GM12878 (cell line): ENCODE results near the gene PRRX2. TPM values are rescaled to one million over a fixed set of nuclear protein-coding genes. Genes with fewer than 3 reads are reported as not detected.

ENCODE experiments used
- ATAC-seq: fragments of 200-7000 bp; cut with Tn5 transposase; 3 replicates; pipeline ENCODE4 v1.9.1; 2020; ENCODE audit warnings: mild to moderate bottlenecking, moderate library complexity
- BruUV-seq: library from RNA; stranded (reverse); fragments of 400-500 nt; replicated peaks from 2 replicates; lab custom pipeline; 2021; lab: Mats Ljungman, UMichigan
- CTCF ChIA-PET: fragments of 300-600 bp; sonication (Branson Sonifier 250); formaldehyde crosslinking; extraction: SDS; loops from one replicate; lab custom pipeline; 2021; ENCODE audit warnings: inconsistent platforms; lab: Yijun Ruan, JAX
- POLR2A ChIA-PET: fragments of 350-600 bp; formaldehyde crosslinking; extraction: SDS; loops from one replicate; lab custom pipeline; 2021; ENCODE audit warnings: inconsistent platforms; lab: Charles Lee
- RAD21 ChIA-PET: fragments of 300-600 bp; sonication (Branson Sonifier 250); formaldehyde crosslinking; loops from one replicate; lab custom pipeline; 2023; ENCODE audit warnings: antibody characterized with exemption; ENCODE audit not compliant: unreplicated experiment; lab: Charles Lee
- SMC1A ChIA-PET: fragments of 300-600 bp; sonication (Branson Sonifier 250); formaldehyde crosslinking; loops from one replicate; lab custom pipeline; 2023; ENCODE audit not compliant: unreplicated experiment, uncharacterized antibody; lab: Charles Lee
- DNase-seq: peaks from one replicate; pipeline ENCODE4 v3.0.0-alpha.2; 2011; ENCODE audit warnings: low read depth, low spot score
- FAIRE-seq: peaks from 3 replicates; lab custom pipeline; 2011; peaks lifted over from hg19 to GRCh38; lab: Jason Lieb, UNC
- H2AFZ ChIP-seq: 2 replicates; pipeline ENCODE4 v1.6.0; 2011; ENCODE audit warnings: low read depth, low read length, control low read depth; ENCODE audit not compliant: control insufficient read depth
- H3K27ac ChIP-seq: 2 replicates; pipeline ENCODE4 v1.5.1; 2011; ENCODE audit warnings: control low read depth; ENCODE audit not compliant: control insufficient read depth, insufficient read depth
- H3K27me3 ChIP-seq, 2 experiments: replicated peaks in 1 of 2; 2 replicates each; pipeline versions ENCODE4 v1.6.0 to v1.6.1; 2011; ENCODE audit warnings: low read length in 1 of 2; ENCODE audit not compliant: control insufficient read depth in 2 of 2, insufficient read depth in 2 of 2
- H3K36me3 ChIP-seq, 2 experiments: 2 replicates each; pipeline ENCODE4 v1.5.1; 2011; ENCODE audit warnings: low read length in 1 of 2; ENCODE audit not compliant: control insufficient read depth in 2 of 2, insufficient read depth in 2 of 2
- H3K4me1 ChIP-seq: 2 replicates; pipeline ENCODE4 v1.6.1; 2011; ENCODE audit warnings: mild to moderate bottlenecking, low read length, moderate library complexity, mixed read lengths; ENCODE audit not compliant: control insufficient read depth, insufficient read depth
- H3K4me2 ChIP-seq: 2 replicates; pipeline ENCODE4 v1.6.0; 2011; ENCODE audit warnings: control low read depth; ENCODE audit not compliant: control insufficient read depth, insufficient read depth
- H3K4me3 ChIP-seq: fragments of 200-600 bp; sonication (generic); 2 replicates; pipeline ENCODE4 v1.5.1; 2016
- H3K79me2 ChIP-seq: 2 replicates; pipeline ENCODE4 v1.6.0; 2011; ENCODE audit warnings: low read length; ENCODE audit not compliant: control insufficient read depth, insufficient read depth
- H3K9ac ChIP-seq: 2 replicates; pipeline ENCODE4 v1.8.0; 2011; ENCODE audit warnings: low read length, control low read depth, mixed read lengths; ENCODE audit not compliant: control insufficient read depth, insufficient read depth
- H3K9me3 ChIP-seq: replicated peaks from 3 replicates; pipeline ENCODE4 v1.5.1; 2011; ENCODE audit warnings: mild to moderate bottlenecking, low read length; ENCODE audit not compliant: control insufficient read depth, insufficient read depth
- H4K20me1 ChIP-seq: 2 replicates; pipeline ENCODE4 v1.6.0; 2011; ENCODE audit not compliant: control insufficient read depth, insufficient read depth
- FOS ChIP-seq: IDR thresholded peaks from 3 replicates; pipeline ENCODE4 v1.6.1; 2011; ENCODE audit warnings: borderline replicate concordance; ENCODE audit not compliant: insufficient read length; ENCODE audit errors: extremely low read depth
- MYC ChIP-seq: IDR thresholded peaks from 2 replicates; pipeline ENCODE4 v1.6.1; 2011; ENCODE audit warnings: mild to moderate bottlenecking, low read length, moderate library complexity, inconsistent platforms; ENCODE audit not compliant: insufficient read depth, insufficient replicate concordance, insufficient read length, severe bottlenecking
- WGBS: methylation state at CpG from one replicate; pipeline ENCODE4 v1.1.6; 2016; ENCODE audit warnings: low lambda C conversion rate; ENCODE audit not compliant: insufficient replicate concordance, insufficient coverage; ENCODE audit errors: missing lambda C conversion rate; 5-methylcytosine and 5-hydroxymethylcytosine counted together
- in situ Hi-C: fragments of 300-500 bp; cut with MboI; formaldehyde crosslinking; loops from 9 replicates; pipeline ENCODE4 v1.14.3; 2018; ENCODE audit warnings: mixed read lengths
- intact Hi-C: fragments of 100-400 bp; cut with micrococcal nuclease; formaldehyde crosslinking; loops from one replicate; pipeline ENCODE4 v1.14.2; 2022; ENCODE audit not compliant: unreplicated experiment
- polyA plus RNA-seq, 11 experiments: library from polyadenylated mRNA; depleted of rRNA in 4 of 11; unstranded in 6 of 11; stranded (reverse) in 5 of 11; fragments of >200 nt; fragmentation: Nextera tagmentation in 4 of 11; fragmentation: Illumina TruSeq in 1 of 11; extraction: Ambion mirVana in 4 of 11; extraction: Trizol in 1 of 11; gene quantifications; 1 replicate in 1 of 11; 2 replicates in 10 of 11; pipeline versions ENCODE4 v1.2.1 to v1.2.3, GENCODE V29; 2011 to 2016; ENCODE audit warnings: inconsistent platforms in 2 of 11, missing spikeins in 2 of 11, low read depth in 1 of 11
- total RNA-seq, 4 experiments: library from RNA; depleted of rRNA in 3 of 4; stranded (reverse); fragments of >200 nt in 3 of 4; fragmentation: Illumina TruSeq in 1 of 4; extraction: Trizol in 1 of 4; gene quantifications; 2 replicates each; pipeline versions ENCODE4 v1.2.1 to v1.2.3, GENCODE V29; 2013 to 2021
- TF ChIP-seq, protein P1 (sequence below): fragments of 450-650 bp; IDR thresholded peaks from 2 replicates; pipeline ENCODE4 v1.6.1; 2018; ENCODE audit warnings: mild to moderate bottlenecking, low read depth, moderate library complexity; ENCODE audit not compliant: partially characterized antibody
- TF ChIP-seq, protein P2 (sequence below): IDR thresholded peaks from 2 replicates; pipeline ENCODE4 v1.6.1; 2012; ENCODE audit warnings: improper control_type of control experiment, low read depth, low read length; ENCODE audit not compliant: insufficient replicate concordance

The PRRX2 gene
- total and polyA plus RNA-seq, 10 of the 15 experiments (the other 5 are each of a cell fraction or from before 2014, with no cell fraction given): not detected

DNA sequence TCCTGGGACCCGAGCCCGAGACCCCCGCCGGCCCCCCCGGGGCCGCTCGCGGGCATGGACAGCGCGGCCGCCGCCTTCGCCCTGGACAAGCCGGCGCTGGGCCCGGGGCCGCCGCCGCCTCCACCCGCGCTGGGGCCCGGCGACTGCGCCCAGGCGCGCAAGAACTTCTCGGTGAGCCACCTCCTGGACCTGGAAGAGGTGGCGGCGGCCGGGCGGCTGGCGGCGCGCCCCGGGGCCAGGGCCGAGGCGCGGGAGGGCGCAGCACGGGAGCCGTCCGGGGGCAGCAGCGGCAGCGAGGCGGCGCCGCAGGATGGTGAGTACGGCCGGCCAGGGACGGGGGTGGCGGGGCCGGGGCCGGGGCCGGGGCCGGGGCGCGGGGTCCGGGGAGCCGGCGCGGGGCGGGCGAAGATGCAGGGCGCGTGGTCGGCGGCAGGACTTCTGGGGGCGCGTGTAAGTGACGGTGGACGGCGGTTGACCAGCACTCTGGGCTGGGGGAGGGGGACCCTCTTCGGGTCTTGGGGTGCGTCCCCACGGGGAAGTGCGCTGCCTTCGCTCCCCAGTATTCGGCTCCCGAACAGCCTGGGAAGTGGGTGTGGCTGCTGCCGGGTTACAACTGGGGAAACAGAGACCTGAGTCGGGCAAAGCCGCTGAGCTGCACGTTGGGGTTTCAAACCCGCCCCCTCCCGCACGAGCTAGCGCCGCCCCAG lies 520 bp downstream of the PRRX2 start:
- WGBS: 43% methylated on average over 43 of the region's 88 CpGs
- POLR2A ChIA-PET: no interaction called here
- DNase-seq: no peak
- Histone ChIP-seq H4K20me1 (no peaks in the 10 kb centered on the region), H3K4me2 (no peak overlapping the region), H3K4me1 (no peaks in the 10 kb centered on the region), H3K27me3 (no peaks in the 10 kb centered on the region; a peak in 2 of 4 replicates), H3K9me3 (no peaks in the 10 kb centered on the region), H3K4me3 (no peak overlapping the region)
- RAD21 ChIA-PET: no interaction called here
- in situ Hi-C loops: no loop called here
- TF ChIP-seq, protein P1, sequence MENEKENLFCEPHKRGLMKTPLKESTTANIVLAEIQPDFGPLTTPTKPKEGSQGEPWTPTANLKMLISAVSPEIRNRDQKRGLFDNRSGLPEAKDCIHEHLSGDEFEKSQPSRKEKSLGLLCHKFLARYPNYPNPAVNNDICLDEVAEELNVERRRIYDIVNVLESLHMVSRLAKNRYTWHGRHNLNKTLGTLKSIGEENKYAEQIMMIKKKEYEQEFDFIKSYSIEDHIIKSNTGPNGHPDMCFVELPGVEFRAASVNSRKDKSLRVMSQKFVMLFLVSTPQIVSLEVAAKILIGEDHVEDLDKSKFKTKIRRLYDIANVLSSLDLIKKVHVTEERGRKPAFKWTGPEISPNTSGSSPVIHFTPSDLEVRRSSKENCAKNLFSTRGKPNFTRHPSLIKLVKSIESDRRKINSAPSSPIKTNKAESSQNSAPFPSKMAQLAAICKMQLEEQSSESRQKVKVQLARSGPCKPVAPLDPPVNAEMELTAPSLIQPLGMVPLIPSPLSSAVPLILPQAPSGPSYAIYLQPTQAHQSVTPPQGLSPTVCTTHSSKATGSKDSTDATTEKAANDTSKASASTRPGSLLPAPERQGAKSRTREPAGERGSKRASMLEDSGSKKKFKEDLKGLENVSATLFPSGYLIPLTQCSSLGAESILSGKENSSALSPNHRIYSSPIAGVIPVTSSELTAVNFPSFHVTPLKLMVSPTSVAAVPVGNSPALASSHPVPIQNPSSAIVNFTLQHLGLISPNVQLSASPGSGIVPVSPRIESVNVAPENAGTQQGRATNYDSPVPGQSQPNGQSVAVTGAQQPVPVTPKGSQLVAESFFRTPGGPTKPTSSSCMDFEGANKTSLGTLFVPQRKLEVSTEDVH: no peak
- TF ChIP-seq MYC (no peak), FOS (no peak)
- TF ChIP-seq, protein P2, sequence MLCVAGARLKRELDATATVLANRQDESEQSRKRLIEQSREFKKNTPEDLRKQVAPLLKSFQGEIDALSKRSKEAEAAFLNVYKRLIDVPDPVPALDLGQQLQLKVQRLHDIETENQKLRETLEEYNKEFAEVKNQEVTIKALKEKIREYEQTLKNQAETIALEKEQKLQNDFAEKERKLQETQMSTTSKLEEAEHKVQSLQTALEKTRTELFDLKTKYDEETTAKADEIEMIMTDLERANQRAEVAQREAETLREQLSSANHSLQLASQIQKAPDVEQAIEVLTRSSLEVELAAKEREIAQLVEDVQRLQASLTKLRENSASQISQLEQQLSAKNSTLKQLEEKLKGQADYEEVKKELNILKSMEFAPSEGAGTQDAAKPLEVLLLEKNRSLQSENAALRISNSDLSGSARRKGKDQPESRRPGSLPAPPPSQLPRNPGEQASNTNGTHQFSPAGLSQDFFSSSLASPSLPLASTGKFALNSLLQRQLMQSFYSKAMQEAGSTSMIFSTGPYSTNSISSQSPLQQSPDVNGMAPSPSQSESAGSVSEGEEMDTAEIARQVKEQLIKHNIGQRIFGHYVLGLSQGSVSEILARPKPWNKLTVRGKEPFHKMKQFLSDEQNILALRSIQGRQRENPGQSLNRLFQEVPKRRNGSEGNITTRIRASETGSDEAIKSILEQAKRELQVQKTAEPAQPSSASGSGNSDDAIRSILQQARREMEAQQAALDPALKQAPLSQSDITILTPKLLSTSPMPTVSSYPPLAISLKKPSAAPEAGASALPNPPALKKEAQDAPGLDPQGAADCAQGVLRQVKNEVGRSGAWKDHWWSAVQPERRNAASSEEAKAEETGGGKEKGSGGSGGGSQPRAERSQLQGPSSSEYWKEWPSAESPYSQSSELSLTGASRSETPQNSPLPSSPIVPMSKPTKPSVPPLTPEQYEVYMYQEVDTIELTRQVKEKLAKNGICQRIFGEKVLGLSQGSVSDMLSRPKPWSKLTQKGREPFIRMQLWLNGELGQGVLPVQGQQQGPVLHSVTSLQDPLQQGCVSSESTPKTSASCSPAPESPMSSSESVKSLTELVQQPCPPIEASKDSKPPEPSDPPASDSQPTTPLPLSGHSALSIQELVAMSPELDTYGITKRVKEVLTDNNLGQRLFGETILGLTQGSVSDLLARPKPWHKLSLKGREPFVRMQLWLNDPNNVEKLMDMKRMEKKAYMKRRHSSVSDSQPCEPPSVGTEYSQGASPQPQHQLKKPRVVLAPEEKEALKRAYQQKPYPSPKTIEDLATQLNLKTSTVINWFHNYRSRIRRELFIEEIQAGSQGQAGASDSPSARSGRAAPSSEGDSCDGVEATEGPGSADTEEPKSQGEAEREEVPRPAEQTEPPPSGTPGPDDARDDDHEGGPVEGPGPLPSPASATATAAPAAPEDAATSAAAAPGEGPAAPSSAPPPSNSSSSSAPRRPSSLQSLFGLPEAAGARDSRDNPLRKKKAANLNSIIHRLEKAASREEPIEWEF: no peak
- TF ChIP-seq, all 136 proteins: peak for 0
- no TSS peak for BruUV-seq
- Histone ChIP-seq H3K27ac (no peak overlapping the region), H3K79me2 (no peaks in the 10 kb centered on the region), H3K36me3 (no peaks in the 10 kb centered on the region), H2AFZ (no peak overlapping the region), H3K9ac (no peak overlapping the region)
- ChIA-PET SMC1A (no interaction called here), CTCF (no interaction called here)
- ATAC-seq: no peak
- FAIRE-seq: no peak
- intact Hi-C loops: no loop called here
